GM12892 (cell line): Measurements from ENCODE around the gene SH3GL3.

Source experiments
- POLR2A ChIP-seq: IDR thresholded peaks from 2 replicates; pipeline ENCODE4 v1.6.1; 2011; ENCODE audit warnings: low read depth, low read length, control low read depth
- TAF1 ChIP-seq: IDR thresholded peaks from 2 replicates; pipeline ENCODE4 v1.6.1; 2011; ENCODE audit warnings: low read depth, mild to moderate bottlenecking, control low read depth, low read length, borderline replicate concordance

DNA sequence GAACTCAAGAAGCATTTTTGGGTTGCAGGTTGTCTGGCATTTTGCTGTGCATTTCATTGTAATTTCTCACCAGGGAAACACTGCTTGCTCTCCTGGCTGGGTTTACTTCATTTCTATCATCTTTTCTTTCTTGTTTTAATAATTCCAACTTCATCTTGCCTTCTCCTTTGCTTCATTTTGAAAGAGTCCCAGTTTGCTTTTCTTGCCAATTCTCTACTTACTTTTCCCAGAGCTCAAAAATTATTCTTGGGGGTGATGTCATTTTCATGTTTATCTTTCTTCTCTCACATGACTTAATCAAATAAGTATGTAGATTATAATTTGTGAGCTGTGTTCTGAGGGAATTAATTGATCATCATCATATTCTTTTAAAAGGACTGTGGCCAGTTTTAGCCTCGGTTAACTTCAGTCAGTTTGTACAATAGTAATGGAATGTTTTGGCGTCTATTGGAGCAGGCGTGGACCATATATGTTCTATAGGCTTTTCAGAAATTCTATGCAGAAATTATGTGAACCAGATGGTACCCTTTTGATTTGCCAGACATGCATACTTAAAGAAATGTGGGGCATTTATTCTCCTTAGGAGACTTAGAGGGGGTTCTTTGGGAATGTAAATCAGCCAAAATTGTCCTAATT is 30.1 kb downstream of the SH3GL3 start:
- TF ChIP-seq TAF1 (no peak), POLR2A (no peak)
